Activated T-cell treated with anti-CD3 and anti-CD28 coated beads for 24 hours (primary cell): ENCODE data around the gene MOXD1.
"Not testable (repeated sequence)": the region's sequence is repeated elsewhere in the genome, so short reads cannot be mapped to it uniquely, and the experiment has no call there.

Experiments used
- DNase-seq: peaks from one replicate; pipeline ENCODE4 v3.0.0-alpha.2; 2020; ENCODE audit warnings: low read depth

MOXD1 gene

GRCh38 chr6:132354517-132355167, 46.6 kb downstream of the MOXD1 start:
- peak; percentile 19 for DNase-seq

- DNase-seq = not testable (repeated sequence)
These were observed 49.3 kb downstream of the MOXD1 start for GRCh38 chr6:132351986-132352385.

- no peak for DNase-seq
These were observed 53.0 kb downstream of the MOXD1 start for GRCh38 chr6:132348231-132348630.

GRCh38 chr6:132344811-132345210, 56.5 kb downstream of the MOXD1 start:
- DNase-seq = no peak

GRCh38 chr6:132341646-132342045, 59.6 kb downstream of the MOXD1 start:
- DNase-seq = no peak

GRCh38 chr6:132334521-132334885, 66.8 kb downstream of the MOXD1 start:
- DNase-seq = no peak

- DNase-seq = no peak
These were observed 67.4 kb downstream of the MOXD1 start for GRCh38 chr6:132333639-132334520.

GRCh38 chr6:132330759-132331158, 70.5 kb downstream of the MOXD1 start:
- DNase-seq = no peak

- DNase-seq = no peak
These were observed 78.9 kb downstream of the MOXD1 start for GRCh38 chr6:132322398-132322797.

GRCh38 chr6:132320007-132320406, 81.3 kb downstream of the MOXD1 start:
- DNase-seq = no peak

GRCh38 chr6:132316970-132317369, 84.3 kb downstream of the MOXD1 start:
- no peak for DNase-seq

GRCh38 chr6:132314432-132314831, 86.8 kb downstream of the MOXD1 start:
- DNase-seq = no peak

GRCh38 chr6:132310921-132311320, 90.4 kb downstream of the MOXD1 start:
- DNase-seq = no peak

- not testable (repeated sequence) for DNase-seq
These were observed 91.1 kb downstream of the MOXD1 start for GRCh38 chr6:132310151-132310550.

- no peak for DNase-seq
These were observed 96.4 kb downstream of the MOXD1 start for GRCh38 chr6:132304891-132305305.

- no peak for DNase-seq
These were observed 100.8 kb downstream of the MOXD1 start for GRCh38 chr6:132300323-132300949.

GRCh38 chr6:132298344-132298949, 102.8 kb downstream of the MOXD1 start:
- no peak for DNase-seq

- DNase-seq = no peak
These were observed 111.5 kb downstream of the MOXD1 start for GRCh38 chr6:132289756-132290155.

- DNase-seq = no peak
These were observed 114.2 kb downstream of the MOXD1 start for GRCh38 chr6:132287101-132287500.

- no peak for DNase-seq
These were observed 114.8 kb downstream of the MOXD1 start for GRCh38 chr6:132286298-132287019.

GRCh38 chr6:132285004-132285780, 116.1 kb downstream of the MOXD1 start:
- DNase-seq = no peak
